HFF-Myc (cell line): Measurements from ENCODE around the gene PRG2.
A peak's percentile ranks its signal among the peaks of the same experiment; 100 is the strongest.

Experiments
- DNase-seq: peaks from one replicate; pipeline ENCODE4 v3.0.0-alpha.2; 2011; ENCODE audit warnings: low read depth; ENCODE audit errors: extremely low read depth
- H3K4me3 ChIP-seq: replicated peaks from 2 replicates; pipeline ENCODE4 v1.5.1; 2011; ENCODE audit warnings: low read depth, mild to moderate bottlenecking, control low read depth, low read length
- TF ChIP-seq, protein P1 (sequence below): IDR thresholded peaks from 2 replicates; pipeline ENCODE4 v1.5.1; 2012; ENCODE audit warnings: mild to moderate bottlenecking, low read depth, low read length, control low read depth; ENCODE audit errors: missing control alignments

PRG2 gene

DNA sequence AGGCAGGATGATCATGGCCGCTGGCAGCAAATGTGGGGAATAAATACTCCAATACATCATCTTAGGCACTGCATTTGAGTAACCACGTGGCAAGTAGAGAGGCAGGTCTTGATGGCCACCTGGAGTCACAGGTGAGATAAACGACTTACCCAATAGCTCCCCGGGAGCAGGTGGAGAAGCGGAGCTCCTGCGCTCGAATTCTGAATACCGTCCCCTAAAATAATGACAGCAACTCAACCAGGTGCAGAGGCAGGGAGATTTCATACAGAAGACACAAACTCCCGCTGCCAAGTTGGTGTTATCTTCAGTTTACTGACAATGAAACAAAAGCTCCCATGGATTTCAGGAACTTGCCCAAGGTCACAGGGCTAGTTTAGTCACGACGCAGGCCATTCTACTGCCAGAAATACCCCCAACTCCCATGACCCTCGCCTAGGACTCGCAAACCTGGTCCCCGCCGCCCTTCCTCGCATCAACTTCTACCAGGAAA lies 36.0 kb upstream of the PRG2 start:
- H3K4me3 ChIP-seq: peak overlapping the region; percentile 66
- TF ChIP-seq, protein P1, sequence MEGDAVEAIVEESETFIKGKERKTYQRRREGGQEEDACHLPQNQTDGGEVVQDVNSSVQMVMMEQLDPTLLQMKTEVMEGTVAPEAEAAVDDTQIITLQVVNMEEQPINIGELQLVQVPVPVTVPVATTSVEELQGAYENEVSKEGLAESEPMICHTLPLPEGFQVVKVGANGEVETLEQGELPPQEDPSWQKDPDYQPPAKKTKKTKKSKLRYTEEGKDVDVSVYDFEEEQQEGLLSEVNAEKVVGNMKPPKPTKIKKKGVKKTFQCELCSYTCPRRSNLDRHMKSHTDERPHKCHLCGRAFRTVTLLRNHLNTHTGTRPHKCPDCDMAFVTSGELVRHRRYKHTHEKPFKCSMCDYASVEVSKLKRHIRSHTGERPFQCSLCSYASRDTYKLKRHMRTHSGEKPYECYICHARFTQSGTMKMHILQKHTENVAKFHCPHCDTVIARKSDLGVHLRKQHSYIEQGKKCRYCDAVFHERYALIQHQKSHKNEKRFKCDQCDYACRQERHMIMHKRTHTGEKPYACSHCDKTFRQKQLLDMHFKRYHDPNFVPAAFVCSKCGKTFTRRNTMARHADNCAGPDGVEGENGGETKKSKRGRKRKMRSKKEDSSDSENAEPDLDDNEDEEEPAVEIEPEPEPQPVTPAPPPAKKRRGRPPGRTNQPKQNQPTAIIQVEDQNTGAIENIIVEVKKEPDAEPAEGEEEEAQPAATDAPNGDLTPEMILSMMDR: no peak
- DNase-seq: no peak

DNA sequence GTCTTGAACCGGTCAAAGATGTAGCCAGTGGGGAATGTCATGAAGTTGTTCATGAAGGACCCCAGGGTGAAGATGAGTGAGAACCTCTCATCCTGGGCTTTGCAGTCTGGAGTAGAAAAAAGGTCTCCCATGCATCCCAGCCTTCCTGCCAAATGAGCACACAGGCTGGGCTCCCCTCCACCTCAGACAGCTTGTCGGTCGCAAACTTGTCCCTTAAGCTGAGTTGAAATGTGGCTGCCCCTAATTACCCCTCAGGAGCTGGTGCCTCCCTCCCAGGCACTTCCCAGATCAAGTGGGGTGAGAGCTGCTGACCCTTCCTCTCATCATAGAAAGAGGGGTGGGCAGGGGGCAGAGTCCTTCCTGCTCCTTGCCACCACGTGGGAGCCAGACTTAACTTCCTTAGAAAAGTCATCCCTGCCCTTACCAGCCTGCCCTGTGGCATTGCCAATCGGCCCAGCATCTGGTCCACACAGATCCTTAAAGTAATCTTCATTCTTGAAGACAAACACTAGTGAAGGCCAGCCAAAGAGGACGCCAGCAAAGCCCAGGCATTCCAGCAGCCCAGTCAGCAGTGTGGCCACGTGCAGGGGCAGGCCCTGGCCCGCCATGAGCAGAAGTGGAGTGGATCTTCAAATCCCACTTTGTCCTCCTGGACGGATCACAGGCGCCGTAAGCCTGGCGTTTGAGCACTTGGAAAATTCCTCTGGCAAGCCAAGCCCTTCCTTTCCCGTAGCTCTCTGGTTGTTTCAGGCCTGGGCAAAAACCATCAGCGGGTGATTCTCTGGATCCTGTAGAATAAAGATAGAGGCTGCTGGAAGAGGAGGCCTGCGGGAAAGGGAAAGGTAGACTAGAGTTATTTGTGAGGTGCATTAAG lies 35.4 kb upstream of the PRG2 start:
- peak overlapping the region; percentile 66 for H3K4me3 ChIP-seq
- no peak for DNase-seq
- TF ChIP-seq, protein P1: no peak

DNA sequence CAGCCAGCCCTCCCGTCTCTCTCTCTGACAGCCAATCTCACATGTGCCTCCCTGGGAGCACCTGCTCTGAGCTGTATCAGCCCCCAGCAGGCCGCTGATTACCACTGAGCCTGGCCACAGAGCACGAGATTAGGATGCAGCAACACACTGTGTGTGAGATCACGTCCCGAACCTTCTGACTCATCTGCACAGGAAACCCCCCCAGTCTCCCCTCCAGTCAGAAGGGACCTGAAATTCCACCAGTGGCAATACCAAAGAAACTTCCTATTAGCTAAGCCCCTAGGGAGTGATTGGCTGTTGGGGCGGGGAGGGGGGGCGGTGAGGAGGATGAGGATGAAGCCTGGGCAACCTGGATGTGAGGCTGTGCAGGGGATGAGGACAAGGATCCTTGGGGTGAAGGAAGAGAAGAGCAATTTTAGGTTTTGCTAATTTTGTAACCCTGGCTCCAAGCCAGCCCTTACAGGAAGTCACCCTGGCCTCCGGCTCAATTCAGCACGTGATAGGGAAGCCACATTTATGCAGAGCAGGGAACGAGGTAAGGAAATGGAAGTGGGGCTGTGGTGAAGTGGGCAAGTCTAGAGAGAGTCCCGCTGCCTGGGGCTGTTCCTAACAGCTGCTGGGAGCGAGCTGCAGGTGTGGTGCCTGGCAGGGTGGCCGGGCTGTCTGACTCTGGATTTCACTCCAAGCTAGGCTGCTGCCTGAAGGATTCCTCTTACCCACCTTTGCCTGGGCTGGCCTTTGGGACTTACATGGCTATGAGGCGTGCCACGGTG lies 34.5 kb upstream of the PRG2 start:
- peak overlapping the region; percentile 66 for H3K4me3 ChIP-seq
- DNase-seq: peak; percentile 72
- TF ChIP-seq, protein P1: no peak

DNA sequence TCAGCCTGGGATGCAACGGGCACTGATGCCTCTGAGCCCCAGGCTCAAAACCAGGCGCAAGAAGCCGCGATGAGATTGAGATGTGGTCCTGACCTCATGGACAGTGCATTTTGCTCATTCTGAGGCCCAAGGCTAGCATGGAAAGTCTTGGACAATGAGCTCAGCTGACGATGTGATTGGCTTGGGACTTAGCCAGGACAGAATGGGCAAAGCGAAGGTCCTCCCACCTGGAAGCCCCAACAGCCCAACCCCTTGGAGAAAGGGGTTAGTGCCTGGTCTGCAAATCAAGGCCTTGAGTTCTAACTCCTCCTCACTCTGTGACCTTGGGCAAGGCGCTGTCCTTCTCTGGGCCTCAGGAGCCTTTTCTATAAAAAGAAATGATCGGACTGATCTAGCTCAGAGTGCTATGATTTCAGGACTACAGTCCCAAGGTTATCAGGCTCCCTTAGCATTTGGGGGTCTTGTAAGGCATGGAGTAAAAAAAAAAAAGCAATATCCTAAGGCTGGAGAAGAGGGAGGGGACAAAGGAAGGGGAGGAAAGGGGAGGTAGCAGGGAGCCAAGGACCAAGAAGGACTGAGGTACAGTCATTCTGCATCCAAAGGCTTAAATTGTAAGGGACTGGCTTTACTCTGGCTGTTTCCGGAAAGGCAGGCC lies 33.8 kb upstream of the PRG2 start:
- DNase-seq: no peak
- peak overlapping the region; percentile 66 for H3K4me3 ChIP-seq
- TF ChIP-seq, protein P1: no peak

DNA sequence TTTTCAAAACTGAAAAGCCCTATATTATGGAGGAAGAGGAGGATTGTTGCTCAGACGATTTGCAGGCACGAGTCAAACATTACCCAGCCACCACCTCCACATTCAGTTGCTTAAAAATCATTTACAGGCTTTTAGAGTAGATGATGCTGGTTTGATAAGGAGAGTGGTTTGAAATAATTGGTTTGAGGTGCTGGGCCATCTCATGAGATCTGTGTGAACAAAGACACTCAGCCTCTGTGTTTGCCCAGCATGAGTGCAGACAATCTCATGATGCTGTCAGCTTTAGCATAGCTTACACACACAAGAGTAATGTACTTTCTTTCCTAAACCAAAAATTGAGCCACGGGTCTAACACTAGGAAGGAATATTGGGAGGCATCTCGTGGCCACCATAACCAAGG lies 32.2 kb upstream of the PRG2 start:
- H3K4me3 ChIP-seq: no peak overlapping the region
- no peak for DNase-seq

DNA sequence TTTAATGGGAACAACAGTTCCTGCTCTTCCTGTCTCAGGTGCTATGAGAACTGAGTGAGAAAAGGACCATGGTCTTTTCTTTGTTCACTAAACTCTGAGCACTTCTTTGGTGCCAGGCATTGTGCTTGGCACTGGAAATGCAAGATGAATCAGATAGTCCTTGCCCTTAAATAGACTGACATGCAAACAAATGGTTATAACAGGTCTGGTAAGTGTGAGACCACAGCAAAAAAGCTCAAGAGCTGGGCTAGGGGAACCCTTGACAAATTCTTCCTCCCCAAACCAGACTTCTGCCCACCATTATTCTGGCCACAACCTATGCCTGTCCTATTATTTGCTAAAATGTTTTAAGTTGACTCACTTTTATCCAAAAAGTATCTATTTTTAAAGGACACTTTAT lies 31.4 kb upstream of the PRG2 start:
- no peak for DNase-seq
- TF ChIP-seq, protein P1: no peak

More for the DNA sequence above, 32.2 kb upstream of the PRG2 start:
- TF ChIP-seq, protein P1: no peak

More for the DNA sequence above, 31.4 kb upstream of the PRG2 start:
- no peak overlapping the region for H3K4me3 ChIP-seq
